Ascending aorta (tissue), 2 donors: ENCODE results near the gene QPCTL. TPM values are rescaled to one million over a fixed set of nuclear protein-coding genes. Genes with fewer than 3 reads are reported as not detected.
A peak's percentile ranks its signal among the peaks of the same experiment; 100 is the strongest.
"Not testable (repeated sequence)": the region's sequence is repeated elsewhere in the genome, so short reads cannot be mapped to it uniquely, and the experiment has no call there.

Source experiments
- DNase-seq, 2 donors: peaks; one replicate each; pipeline ENCODE4 v3.0.0-alpha.2; 2019; ENCODE audit warnings: low spot score in 2 of 2
- H3K27ac ChIP-seq, 2 donors: fragments of 200-600 bp; sonication (generic); one replicate each; pipeline ENCODE4 v1.5.1; 2016 to 2017; ENCODE audit warnings: mild to moderate bottlenecking in 1 of 2
- H3K27me3 ChIP-seq: fragments of 200-600 bp; sonication (generic); one replicate; pipeline ENCODE4 v1.5.1; 2017
- H3K36me3 ChIP-seq, 2 donors: fragments of 200-600 bp; sonication (generic); one replicate each; pipeline ENCODE4 v1.5.1; 2016
- H3K4me1 ChIP-seq, 2 donors: fragments of 200-600 bp; sonication (generic); one replicate each; pipeline ENCODE4 v1.5.1; 2016 to 2017; ENCODE audit warnings: mild to moderate bottlenecking in 1 of 2
- H3K4me3 ChIP-seq, 2 donors: fragments of 200-600 bp; sonication (generic); one replicate each; pipeline ENCODE4 v1.5.1; 2016 to 2017; ENCODE audit warnings: mild to moderate bottlenecking in 1 of 2
- H3K9me3 ChIP-seq, 2 donors: fragments of 200-600 bp; sonication (generic); one replicate each; pipeline ENCODE4 v1.5.1; 2016
- CTCF ChIP-seq, 3 experiments: fragments of 200-600 bp in 2 of 3; fragments of 450-650 bp in 1 of 3; sonication (generic) in 2 of 3; IDR thresholded peaks; one replicate each; pipeline ENCODE4 v1.5.1; 2016 to 2019; ENCODE audit warnings: antibody characterized with exemption in 3 of 3, mild to moderate bottlenecking in 1 of 3, moderate library complexity in 1 of 3
- intact Hi-C: fragments of 100-400 bp; cut with DNase I; formaldehyde crosslinking; loops from one replicate; pipeline ENCODE4 v1.15.1; 2023
- total RNA-seq: library from RNA; depleted of rRNA; stranded (reverse); fragments of >200 nt; gene quantifications from one replicate; pipeline ENCODE4 v1.1.0, GENCODE V29; 2016

QPCTL gene
- total RNA-seq, 1 donor from 2014 or later = 7.2 TPM

GRCh38 chr19:45716359-45717130 is 24.1 kb downstream of the QPCTL start:
- peak overlapping the region; percentile 58 to 75 for H3K4me3 ChIP-seq
- peaks cover 0 to 11% of the 10 kb centered on the region in 2 donors for H3K4me1 ChIP-seq
- no peaks in the 10 kb centered on the region for H3K27me3 ChIP-seq
- H3K27ac ChIP-seq = peak overlapping the region; percentile 56 to 61
- TF ChIP-seq CTCF (IDR thresholded peaks at IDR 0.05) = no peak
- no peak for DNase-seq
- intact Hi-C loops = loop anchor here (1.0 kb wide), 3 partner anchors 14 to 53 kb away; partner anchors contain the start of genes FBXO46, QPCTL and SIX5
- no peaks in the 10 kb centered on the region for H3K9me3 ChIP-seq
- H3K36me3 ChIP-seq = peaks cover 16 to 17% of the 10 kb centered on the region in 2 donors

GRCh38 chr19:45717131-45717982 is 24.9 kb downstream of the QPCTL start:
- Histone ChIP-seq H3K9me3 (no peaks in the 10 kb centered on the region), H3K4me1 (peaks cover 0 to 11% of the 10 kb centered on the region in 2 donors), H3K4me3 (peak overlapping the region; percentile 68 to 75), H3K27ac (peak overlapping the region; percentile 75 to 92), H3K27me3 (no peaks in the 10 kb centered on the region), H3K36me3 (peaks cover 8 to 9% of the 10 kb centered on the region in 2 donors)
- peak; percentile 97 to 99 for DNase-seq
- peak in 2 of 3 experiments; percentile 24 to 38 for TF ChIP-seq CTCF (IDR thresholded peaks at IDR 0.05)
- intact Hi-C loops = loop anchor here (1.0 kb wide), 3 partner anchors 13 to 52 kb away; partner anchors contain the start of genes FBXO46, QPCTL and SIX5

- Histone ChIP-seq H3K4me1 (peaks cover 0 to 11% of the 10 kb centered on the region in 2 donors), H3K27ac (peak overlapping the region; percentile 75 to 92), H3K36me3 (peaks cover 0 to 6% of the 10 kb centered on the region in 2 donors), H3K27me3 (no peaks in the 10 kb centered on the region), H3K4me3 (peak overlapping the region; percentile 68 to 75), H3K9me3 (no peaks in the 10 kb centered on the region)
- no peak for TF ChIP-seq CTCF (IDR thresholded peaks at IDR 0.05)
- intact Hi-C loops = loop anchor here (1.0 kb wide), 3 partner anchors 12 to 51 kb away; partner anchors contain the start of genes FBXO46, QPCTL and SIX5
- no peak for DNase-seq
Observed at GRCh38 chr19:45717983-45718650, 25.7 kb downstream of the QPCTL start.

DNA sequence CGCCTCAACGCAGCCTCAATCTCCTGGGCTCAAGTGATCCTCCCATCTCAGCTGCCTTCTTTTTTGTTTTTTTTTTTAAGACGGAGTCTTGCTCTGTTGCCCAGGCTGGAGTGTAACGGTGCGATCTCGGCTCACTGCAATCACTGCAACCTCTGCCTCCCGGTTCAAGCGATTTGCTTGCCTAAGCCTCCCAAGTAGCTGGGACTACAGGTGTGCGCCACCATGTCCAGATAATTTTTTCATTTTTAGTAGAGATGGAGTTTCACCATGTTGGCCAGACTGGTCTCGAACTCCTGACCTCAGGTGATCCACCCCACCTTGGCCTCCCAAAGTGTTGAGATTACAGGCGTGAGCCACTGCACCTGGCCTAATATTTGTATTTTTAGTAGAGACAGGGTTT is 27.6 kb downstream of the QPCTL start:
- H3K27me3 ChIP-seq, H3K36me3 ChIP-seq, intact Hi-C loops, H3K4me3 ChIP-seq, DNase-seq, H3K27ac ChIP-seq, H3K9me3 ChIP-seq: not testable (repeated sequence)
- peaks cover 0 to 11% of the 10 kb centered on the region in 2 donors for H3K4me1 ChIP-seq

GRCh38 chr19:45728683-45729082 is 36.2 kb downstream of the QPCTL start:
- peak overlapping the region in 1 of 2 donors; percentile 89 for H3K4me3 ChIP-seq
- H3K36me3 ChIP-seq, H3K9me3 ChIP-seq, DNase-seq, H3K4me1 ChIP-seq, H3K27me3 ChIP-seq, intact Hi-C loops, H3K27ac ChIP-seq: not testable (repeated sequence)

- Histone ChIP-seq H3K27me3 (no peaks in the 10 kb centered on the region), H3K36me3 (no peaks in the 10 kb centered on the region), H3K9me3 (no peaks in the 10 kb centered on the region), H3K4me1 (peaks cover 0 to 10% of the 10 kb centered on the region in 2 donors), H3K4me3 (peak overlapping the region; percentile 88 to 89), H3K27ac (no peak overlapping the region)
- no peak for TF ChIP-seq CTCF (IDR thresholded peaks at IDR 0.05)
- no peak for DNase-seq
- intact Hi-C loops = loop anchor here (1.0 to 2.0 kb wide), 4 partner anchors 13 to 133 kb away; partner anchors contain the start of gene SYMPK
Observed at GRCh38 chr19:45729800-45730290, 37.4 kb downstream of the QPCTL start.
